H1 (cell line): ENCODE results near the gene EPHA2. TPM values are rescaled to one million over a fixed set of nuclear protein-coding genes. Genes with fewer than 3 reads are reported as not detected.

ENCODE experiments used
- BACH1 ChIP-seq: IDR thresholded peaks from 2 replicates; pipeline ENCODE4 v1.6.1; 2012; ENCODE audit warnings: low read length, improper control_type of control experiment
- CHD7 ChIP-seq: fragments of 300-600 bp; sonication (generic); IDR thresholded peaks from 2 replicates; pipeline ENCODE4 v1.7.1; 2012; ENCODE audit warnings: low read length, moderate library complexity, mild to moderate bottlenecking, inconsistent platforms; ENCODE audit not compliant: insufficient replicate concordance
- HDAC6 ChIP-seq: IDR thresholded peaks from one replicate; pipeline ENCODE4 v1.7.1; 2012; ENCODE audit warnings: low read depth, mild to moderate bottlenecking, inconsistent platforms, low read length, moderate library complexity
- NANOG ChIP-seq: IDR thresholded peaks from 2 replicates; pipeline ENCODE4 v1.6.1; 2011; ENCODE audit warnings: low read length, low read depth, mild to moderate bottlenecking, inconsistent platforms; ENCODE audit not compliant: insufficient read depth, poor library complexity, severe bottlenecking
- RAD21 ChIP-seq, 2 experiments: IDR thresholded peaks in 1 of 2; conservative IDR thresholded peaks in 1 of 2; 2 replicates each; pipeline ENCODE4 v1.6.1; 2011; ENCODE audit warnings: low read depth in 2 of 2, low read length in 2 of 2, improper control_type of control experiment in 1 of 2, inconsistent platforms in 1 of 2, mild to moderate bottlenecking in 1 of 2, moderate library complexity in 1 of 2
- RBBP5 ChIP-seq: IDR thresholded peaks from 2 replicates; pipeline ENCODE4 v1.7.1; 2012; ENCODE audit warnings: low read depth, mild to moderate bottlenecking, inconsistent platforms, low read length, moderate library complexity, borderline replicate concordance
- RNF2 ChIP-seq: fragments of 200-900, 300-1000 bp; sonication (generic); IDR thresholded peaks from 2 replicates; pipeline ENCODE4 v1.7.1; 2016; ENCODE audit warnings: borderline replicate concordance, low read depth, mild to moderate bottlenecking, antibody characterized with exemption, low read length; ENCODE audit not compliant: poor library complexity, severe bottlenecking; ENCODE audit errors: missing control alignments
- SIN3A ChIP-seq, 2 experiments: IDR thresholded peaks in 1 of 2; conservative IDR thresholded peaks in 1 of 2; 2 replicates each; pipeline ENCODE4 v1.6.1; 2011 to 2012; ENCODE audit warnings: low read length in 2 of 2, improper control_type of control experiment in 1 of 2, low read depth in 1 of 2, mild to moderate bottlenecking in 1 of 2
- TCF12 ChIP-seq: IDR thresholded peaks from 2 replicates; pipeline ENCODE4 v1.6.1; 2011; ENCODE audit warnings: low read depth, mild to moderate bottlenecking, low read length
- polyA plus RNA-seq, 7 experiments: library from polyadenylated mRNA; depleted of rRNA in 3 of 7; stranded (reverse) in 5 of 7; unstranded in 2 of 7; fragments of >200 nt in 5 of 7; fragments of 200-250 nt in 2 of 7; gene quantifications; 1 replicate in 5 of 7; 2 replicates in 1 of 7; 4 replicates in 1 of 7; pipeline versions ENCODE4 v1.2.1 to v1.2.3, GENCODE V29; 2011 to 2013; ENCODE audit warnings: missing spikeins in 2 of 7, mixed read lengths in 2 of 7
- total RNA-seq: library from RNA; stranded (reverse); fragmentation: NEBNext Ultra II Directional; extraction: Animal tissue kit (Norgen Biotek cat#: 25700); gene quantifications from 2 replicates; pipeline ENCODE4 v1.2.1, GENCODE V29; 2021

The EPHA2 gene
- total and polyA plus RNA-seq, 2 of the 8 experiments (the other 6 are each of a cell fraction or from before 2014, with no cell fraction given): 26.8 to 33.6 TPM

GRCh38 chr1:16203550-16203949, 47.7 kb upstream of the EPHA2 start (continued):
- TF ChIP-seq CHD7 (no peak), TCF12 (no peak), RBBP5 (no peak), BACH1 (no peak), SIN3A (conservative IDR thresholded peaks at IDR 0.05 in 1 of 2, IDR thresholded peaks at IDR 0.05 in 1 of 2; ENCODE audit: low read depth in 1 of 2, low read length in 2 of 2) (no peak), RNF2 (no peak), RAD21 (IDR thresholded peaks at IDR 0.05 in 1 of 2, conservative IDR thresholded peaks at IDR 0.05 in 1 of 2; ENCODE audit: low read depth in 2 of 2, low read length in 2 of 2) (no peak), HDAC6 (no peak), NANOG (no peak)
